Activated CD8-positive, alpha-beta memory T cell treated with anti-CD3 and anti-CD28 coated beads for 36 hours (primary cell): ENCODE results near the gene WEE1. TPM values are rescaled to one million over a fixed set of nuclear protein-coding genes. Genes with fewer than 3 reads are reported as not detected.

Source experiments
- CTCF ChIA-PET: fragments of 350-600 bp; sonication (Branson Sonifier 250); formaldehyde crosslinking; loops from one replicate; lab custom pipeline; 2021; ENCODE audit warnings: antibody characterized with exemption; lab: Charles Lee
- POLR2A ChIA-PET: fragments of 350-600 bp; sonication (Branson Sonifier 250); formaldehyde crosslinking; loops from one replicate; lab custom pipeline; 2021; ENCODE audit warnings: antibody characterized with exemption; lab: Charles Lee
- total RNA-seq, 2 experiments: library from RNA; stranded (reverse); gene quantifications; one replicate each; pipeline ENCODE4 v1.2.3, GENCODE V29; 2021

WEE1 gene
- total RNA-seq, 2 experiments from 2014 or later: 54.3 to 61.1 TPM

DNA sequence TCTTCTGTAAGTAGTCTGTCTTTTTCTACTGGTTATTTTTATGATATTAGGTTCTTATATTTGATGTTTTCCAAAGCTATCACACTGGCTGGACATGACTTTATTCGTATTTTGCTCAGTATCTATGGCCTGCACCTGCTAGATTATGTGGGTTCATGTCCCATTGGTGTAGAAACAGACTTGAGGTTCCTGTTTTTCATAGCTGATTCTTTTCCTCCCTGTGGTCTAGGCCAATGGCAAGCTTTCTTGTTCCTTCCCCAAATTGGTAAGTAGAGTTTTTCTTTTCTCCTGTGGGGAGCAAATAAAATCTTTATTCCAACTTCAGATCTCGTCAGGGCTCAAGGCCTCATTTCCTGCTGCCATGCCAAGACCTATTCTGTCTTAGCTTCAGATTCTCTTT is 60.2 kb downstream of the WEE1 start:
- ChIA-PET CTCF (no interaction called here), POLR2A (no interaction called here)

DNA sequence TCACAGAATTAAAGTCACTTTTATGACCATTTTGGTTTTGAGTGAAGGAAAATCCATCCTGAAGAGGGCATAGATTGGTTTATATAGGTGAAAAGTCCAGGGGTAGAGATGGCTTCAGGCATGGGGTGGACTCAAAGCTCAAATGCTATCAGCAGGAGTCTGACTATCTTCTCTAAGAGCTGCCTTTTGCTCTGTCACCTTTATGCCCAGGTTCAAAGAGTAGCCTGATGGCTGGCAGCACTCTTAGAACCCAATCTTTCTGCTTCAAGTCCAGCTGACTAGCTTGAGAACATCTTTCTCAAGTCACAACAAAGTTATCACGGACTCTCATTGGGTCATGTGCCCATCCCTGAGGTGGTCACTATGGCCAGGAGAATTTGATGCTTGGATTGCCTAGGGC is 63.2 kb downstream of the WEE1 start:
- CTCF ChIA-PET: no interaction called here
- POLR2A ChIA-PET: no interaction called here

DNA sequence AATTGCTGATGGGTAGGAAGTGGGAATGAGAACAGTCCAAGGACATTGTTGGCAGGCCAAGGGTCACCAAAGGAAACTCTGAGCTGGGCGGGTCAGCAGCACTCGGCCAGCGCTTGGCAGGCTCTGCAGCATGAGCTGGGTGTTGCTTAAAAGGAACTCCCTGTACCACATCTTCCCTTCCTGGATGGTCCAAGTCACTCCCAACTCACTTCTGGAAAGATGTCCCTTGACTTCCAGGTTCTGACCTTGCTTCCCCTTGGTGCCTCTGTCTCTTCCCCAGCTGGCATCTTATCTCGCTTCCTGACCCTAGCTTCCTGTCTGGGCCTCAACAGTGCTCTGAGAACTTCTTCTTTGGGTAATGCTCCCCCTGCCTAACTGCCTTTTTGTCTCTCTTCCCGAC is 65.6 kb downstream of the WEE1 start:
- CTCF ChIA-PET: interaction anchor here (0.5 kb wide), 1 partner anchor 102 kb away, joined by 3 read pairs; no protein-coding TSS in a partner anchor
- POLR2A ChIA-PET: no interaction called here

Other genes starting within 250 kb of the WEE1 start
- gene IPO7, start 189.0 kb upstream of the WEE1 start, total RNA-seq: 100 to 1,000 TPM; 174 to 187 TPM
- 10 to 100 TPM; 32.9 to 33.6 TPM for gene ZNF143, start 112.7 kb upstream of the WEE1 start, total RNA-seq
- 10 to 100 TPM in 1 of 2 experiments, 1 to 10 TPM in 1; 8.4 to 10.2 TPM for gene SWAP70, start 90.4 kb downstream of the WEE1 start, total RNA-seq